ENCODE measurements around the gene CSDE1.

The CSDE1 gene

DNA sequence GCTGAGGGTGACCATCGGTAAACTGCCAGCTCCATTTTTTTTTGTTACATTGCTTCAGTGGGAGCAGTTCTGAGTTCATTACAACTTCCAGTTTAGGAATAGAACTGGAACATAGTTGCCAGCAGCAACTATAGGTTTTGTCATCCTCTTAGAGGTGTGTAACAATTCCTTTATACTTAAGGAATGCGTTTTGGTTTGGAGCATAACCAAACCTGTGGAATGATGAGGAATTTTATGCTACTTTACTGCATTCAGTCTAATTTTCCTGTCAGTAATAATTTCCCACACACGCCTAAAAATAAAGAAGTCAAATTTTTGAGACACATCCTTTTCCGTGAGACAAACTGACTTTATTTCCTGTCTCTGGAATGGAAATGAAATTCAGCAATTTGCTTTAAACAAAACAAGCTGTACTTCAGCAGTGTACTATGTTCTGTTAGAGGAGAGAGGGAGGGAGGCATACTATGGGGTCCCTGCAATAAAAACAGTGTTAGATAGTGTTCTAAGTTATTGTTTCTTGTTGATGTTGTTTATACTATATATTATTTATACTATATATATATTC lies 57.7 kb downstream of the CSDE1 start:
- DNase-seq: no peak

DNA sequence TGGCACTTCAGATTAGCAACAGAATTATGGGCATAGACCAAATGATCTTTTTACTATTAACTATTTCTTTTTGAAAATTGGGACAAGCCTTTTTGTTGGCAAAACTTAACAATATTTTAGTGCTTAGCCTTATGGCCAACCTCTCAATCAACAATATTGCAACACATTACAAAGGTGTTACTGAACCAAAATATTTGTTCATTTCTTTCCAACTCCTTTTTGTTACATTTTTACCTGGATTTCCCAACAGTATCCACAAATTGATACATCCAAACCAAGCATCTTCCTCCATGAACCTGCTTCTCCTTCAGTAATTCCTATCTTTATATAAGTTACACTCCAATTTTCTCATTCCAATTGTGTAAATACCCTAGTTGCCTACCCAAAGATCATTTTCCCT lies 61.0 kb downstream of the CSDE1 start:
- DNase-seq: no peak

DNA sequence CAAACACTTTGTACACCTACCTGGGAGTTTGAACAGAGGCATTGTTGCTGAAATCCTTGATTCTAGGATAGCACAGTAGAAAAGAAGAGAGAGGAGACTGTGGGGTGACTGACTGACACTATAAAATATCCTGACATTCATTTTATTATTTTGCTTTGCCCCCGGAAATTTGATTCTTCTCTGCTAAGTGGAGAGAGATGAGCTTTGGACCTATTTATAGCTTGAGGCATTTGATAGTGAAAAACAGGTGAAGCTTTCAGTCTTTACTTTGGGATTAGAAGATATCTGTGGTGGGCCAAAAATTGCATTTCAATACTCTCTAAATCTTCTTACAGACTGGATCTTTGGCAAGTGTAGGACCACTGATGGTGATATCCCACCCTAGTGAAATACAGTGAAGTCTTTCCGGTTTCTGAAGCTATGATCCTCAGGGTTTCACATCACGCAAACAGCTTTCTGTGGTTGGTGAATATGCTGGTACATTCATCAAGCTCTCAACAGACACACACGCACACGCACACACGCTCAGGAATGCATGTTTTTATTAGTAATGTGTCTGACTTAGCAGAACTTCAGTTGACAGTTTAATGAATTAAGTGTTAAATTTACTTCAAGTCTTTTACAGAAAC lies 62.2 kb downstream of the CSDE1 start, which contains the start of gene AMPD1:
TSS of gene AMPD1 (minus strand) at position 117 of the 629 bp plus-strand sequence. CDS start at position 42, 75 bp downstream.
- DNase-seq: peak; percentile 40

DNA sequence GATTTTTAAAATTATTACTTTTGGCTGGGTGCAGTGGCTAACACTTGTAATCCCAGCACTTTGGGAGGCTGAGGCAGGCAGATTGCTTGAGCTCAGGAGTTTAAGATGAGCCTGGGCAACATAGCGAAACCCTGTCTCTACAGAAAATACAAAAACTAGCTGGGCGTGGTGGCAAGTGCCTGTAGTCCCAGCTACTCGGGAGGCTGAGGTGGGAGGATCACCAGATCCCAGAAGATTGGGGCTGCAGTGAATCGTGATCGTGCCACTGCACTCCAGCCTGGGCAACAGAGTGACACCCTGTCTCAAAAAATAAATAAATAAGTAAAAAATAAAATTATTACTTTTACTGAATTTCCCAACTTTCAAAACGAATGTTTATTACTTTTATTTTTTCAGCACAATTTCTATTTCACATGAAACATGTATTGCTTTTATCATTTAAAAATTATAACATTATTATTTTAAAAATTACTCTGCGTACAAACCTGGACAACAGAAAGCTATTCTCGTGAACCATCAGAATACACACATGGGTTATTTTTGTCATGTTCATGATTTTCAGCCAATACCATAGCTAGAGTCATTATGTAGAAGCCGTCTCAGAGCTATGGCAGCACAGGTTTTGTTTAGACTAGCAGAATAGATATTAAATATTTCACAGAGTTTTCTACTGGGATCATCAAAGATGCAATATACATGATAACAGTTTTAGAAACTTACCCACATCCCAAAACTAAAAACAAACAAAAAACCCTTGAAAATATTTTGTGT lies 63.1 kb downstream of the CSDE1 start:
- DNase-seq: no peak

DNA sequence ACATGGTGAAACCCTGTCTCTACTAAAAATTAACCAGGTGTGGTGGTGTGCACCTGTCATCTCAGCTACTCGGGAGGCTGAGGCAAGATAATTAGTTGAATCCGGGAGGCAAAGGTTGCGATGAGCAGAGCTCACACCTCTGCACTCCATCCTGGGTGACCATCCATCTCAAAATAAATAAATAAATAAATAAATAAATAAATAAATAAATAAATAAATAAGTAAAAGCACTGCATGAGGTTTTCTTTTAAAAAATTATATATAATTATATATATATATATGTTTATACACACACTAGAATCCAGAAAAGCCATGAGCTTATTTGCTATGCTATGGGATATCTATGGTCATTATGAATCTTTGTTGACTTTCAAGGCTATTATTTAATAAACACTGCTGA lies 64.8 kb downstream of the CSDE1 start:
- no peak for DNase-seq

DNA sequence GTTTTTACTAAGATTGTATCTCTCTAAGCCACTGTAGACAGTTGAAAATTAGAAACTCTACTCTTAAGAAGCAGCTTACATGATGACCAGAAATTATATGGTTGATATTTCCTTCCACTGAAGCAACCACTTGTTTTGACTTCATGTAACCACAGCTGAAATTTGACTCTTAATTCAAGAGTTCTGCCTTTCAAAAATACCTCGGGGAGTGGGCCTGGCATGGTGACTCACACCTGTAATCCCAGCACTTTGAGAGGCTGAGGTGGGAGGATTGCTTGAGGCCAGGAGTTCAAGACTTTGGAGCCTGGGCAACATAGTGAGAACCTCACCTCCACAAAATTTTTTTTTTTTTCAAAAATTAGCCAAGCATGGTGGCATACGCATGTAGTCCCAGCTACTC lies 66.7 kb downstream of the CSDE1 start:
- DNase-seq: no peak

DNA sequence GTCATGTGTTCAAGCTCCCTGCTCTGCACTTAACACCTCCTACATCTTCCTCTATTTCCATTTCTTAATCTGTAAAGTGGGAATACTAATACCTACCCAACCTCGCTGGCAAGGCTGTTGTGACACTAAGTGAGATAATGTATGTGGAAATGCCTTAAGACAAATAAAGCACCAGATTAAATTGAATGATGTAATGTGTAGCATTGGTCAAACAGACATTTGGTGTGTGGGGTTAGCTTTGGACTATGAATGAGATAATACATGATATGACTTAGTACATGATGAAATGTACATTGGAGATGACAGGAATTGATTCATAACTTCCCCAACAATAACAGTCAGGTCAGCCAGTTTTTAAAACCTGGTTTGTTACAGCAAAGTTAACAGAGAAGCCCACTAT lies 67.6 kb downstream of the CSDE1 start:
- DNase-seq: no peak

DNA sequence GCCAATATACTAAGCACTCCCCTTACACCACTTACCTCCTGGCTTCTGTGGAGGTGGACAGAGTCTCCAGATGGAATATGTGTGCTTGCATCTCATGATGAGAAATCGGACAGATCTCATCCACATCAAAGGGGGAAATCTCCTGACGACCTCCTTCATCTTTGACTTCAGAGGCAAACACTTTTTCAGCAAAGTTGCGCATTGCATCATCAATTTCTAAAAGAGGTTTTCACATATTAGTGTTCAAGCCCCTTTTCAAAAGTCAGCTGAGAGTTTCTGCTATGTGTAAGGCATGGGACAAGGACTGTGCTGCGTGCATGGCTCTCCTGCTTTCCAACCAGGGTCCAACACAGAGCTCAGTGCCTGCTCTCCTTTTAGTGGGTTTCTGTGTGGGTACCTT lies 69.3 kb downstream of the CSDE1 start:
- DNase-seq: no peak

DNA sequence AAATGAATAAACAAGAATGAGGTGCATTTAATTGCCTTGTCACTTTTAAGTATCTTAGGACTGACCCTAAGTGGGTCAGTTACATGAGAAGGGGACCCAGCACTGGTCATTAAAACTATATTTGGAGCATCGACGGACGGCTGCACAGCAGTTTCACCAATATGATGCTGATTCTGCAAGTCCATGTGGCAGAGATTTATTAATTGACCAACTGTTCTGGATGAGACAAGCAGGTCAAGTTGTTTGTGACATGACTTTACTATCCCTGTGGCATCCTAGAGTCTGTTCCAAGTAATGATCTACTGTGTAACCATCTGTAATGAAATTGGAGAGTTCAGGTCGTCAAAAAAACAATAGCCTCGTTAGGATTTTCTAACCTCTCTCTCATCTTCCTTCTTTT lies 71.9 kb downstream of the CSDE1 start:
- no peak for DNase-seq

DNA sequence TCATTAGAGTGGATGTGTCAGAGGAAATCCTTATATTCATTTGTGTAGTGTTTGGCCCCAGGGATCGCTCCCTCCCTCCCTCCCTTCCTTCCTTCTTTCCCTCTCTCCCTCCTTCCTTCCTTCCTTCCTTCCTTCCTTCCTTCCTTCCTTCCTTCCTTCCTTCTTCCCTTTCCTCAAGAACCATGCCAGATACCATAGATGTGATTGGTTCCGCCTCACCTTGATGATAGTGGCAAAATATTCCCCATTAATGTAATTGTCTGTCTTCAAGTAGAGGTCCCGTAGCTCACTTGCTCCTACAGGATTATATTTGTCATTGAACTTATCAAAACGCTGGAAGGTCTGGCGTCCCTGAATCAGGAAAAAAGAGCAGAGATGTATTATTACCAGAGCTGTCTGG lies 80.1 kb downstream of the CSDE1 start:
- no peak for DNase-seq

DNA sequence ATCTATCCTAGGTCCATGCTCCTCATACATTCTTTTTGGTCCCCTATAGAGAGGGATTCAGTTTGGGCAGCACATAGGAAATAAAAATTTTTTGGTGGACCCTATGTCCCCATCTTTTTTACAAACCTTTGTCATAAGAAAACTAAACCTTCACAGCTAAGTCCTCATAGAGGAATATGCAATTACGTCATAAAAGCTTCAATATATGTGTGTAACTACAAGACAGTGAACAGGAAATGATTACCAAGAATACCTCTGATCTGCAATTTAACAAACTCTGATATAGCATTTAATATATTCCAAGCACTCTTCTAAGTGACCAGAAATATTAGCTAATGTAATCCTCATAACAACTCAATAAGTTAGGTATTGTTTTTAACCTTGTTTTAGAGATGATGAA lies 81.7 kb downstream of the CSDE1 start:
- no peak for DNase-seq

DNA sequence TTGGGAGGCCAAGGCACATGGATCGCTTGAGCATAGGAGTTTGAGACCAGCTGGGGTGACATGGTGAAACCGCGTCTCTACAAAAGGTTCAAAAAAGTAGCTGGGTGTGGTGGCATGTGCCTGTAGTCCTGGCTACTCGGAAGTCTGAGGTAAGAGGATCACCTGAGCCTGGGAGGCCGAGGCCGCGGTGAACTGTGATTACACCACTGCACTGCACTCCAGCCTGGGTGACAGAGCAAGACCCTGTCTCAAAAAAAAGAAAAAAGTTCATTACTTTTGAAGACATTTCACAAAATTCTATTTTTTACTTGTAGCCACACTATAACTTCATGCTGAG lies 85.9 kb downstream of the CSDE1 start:
- DNase-seq: no peak

DNA sequence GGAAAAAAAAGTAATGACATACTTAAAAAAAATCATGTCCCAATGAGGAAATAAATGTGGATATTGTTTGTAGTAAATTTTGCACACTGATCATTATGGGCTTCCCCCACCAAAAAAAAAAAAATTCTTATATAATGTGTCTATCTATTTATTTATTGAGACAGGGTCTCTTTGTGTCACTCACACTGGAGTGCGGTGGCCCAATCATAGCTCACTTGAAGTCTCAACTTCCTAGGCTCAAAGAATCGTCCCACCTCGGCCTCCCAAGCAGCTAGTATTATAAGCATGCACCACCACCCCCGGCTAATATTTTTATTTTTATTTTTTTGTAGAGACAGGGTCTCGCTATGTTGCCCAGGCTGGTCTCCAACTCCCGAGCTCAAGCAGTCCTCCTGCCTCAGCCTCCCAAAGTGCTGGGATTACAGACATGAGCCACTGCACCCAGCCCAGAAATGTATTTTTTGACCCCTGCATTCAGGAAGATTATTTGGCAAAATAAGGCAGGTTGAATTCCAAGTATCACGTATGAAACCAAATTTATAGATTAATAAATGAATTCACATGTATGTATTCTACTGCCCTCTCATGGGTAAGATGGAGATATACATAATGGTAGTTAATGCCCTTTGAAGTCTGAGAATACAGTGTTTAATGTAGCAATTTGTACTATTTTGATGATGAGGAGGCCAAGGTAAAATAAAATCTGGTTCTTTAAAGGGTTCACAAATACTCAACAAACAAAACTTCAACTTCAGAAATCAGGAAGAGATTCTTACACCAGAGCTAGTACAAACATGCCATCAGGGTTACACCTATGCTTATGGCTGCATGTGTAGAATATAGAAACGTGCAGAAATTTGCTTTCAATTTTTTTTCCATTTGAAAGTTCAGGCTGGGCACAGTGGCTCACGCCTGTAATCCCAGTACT lies 86.5 kb downstream of the CSDE1 start:
- DNase-seq: peak; percentile 4

DNA sequence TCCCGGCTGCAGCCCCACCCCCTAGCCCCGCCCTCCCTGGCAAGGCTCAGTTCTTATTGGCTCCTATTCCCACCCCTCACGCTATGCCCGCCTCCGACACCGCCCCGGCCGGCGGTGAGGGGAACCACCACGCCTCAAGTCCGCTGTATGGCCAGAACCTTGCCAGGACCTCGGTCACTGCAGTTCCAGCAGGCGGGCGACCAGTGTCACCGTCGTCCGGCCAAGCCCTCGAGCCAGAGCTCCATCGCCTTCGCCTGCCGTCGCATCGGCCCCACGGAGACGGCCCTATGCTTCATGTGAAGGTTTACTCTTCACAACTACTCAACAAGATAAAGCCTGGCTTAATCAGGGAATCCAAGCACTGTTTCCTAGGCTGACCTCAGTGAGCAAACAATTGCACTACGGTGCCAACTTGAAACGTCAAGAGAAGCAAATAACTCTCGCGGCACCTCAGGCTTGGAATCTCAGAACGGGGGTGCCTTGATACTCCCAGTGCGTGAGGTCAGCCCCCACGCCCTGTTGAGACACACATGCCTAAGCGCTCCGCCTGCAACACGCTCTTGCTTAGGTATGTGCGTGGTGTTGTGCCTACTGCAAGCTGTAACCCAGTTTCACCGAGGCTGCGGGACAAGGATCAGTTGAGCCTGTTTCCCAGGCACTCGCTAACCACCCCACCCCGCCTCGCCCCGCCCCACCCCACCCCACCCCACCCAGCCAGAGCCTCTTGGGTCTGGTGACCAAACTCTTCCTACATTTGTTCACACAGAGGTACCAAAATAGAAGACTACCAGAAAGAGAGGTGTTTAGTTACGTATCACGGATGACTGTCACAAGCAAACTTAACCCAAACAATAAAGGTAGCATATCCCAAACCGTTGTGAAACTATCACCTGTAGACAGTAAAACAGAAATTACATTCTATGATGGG lies 87.4 kb downstream of the CSDE1 start:
- DNase-seq: peak; percentile 90

DNA sequence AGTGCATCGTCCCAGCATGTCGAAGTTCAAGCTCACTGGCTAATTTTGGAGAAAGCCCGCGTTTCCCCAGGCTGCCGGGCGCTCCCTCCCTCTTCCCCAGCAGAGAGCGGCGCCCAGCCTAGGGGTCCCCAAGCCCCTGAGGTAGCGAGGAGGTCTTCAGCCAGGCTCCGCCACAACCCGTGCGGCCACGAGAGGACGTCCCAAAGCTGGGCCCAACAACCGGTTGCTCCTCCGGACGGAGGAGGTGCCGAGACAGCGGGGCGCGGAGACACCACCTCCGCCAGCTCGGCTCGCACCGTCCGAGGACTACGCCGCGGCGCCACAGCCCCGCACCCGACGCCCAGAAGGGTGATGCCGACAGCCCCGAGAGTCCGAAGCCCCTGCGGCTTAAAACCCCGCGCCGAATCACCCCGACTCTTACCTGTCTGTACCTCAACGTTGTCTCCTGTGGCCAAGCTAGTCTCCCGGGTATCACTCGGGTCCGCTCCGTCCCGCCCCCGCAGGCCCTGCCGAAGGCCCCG lies 88.2 kb downstream of the CSDE1 start, which contains the start of gene DENND2C:
TSS of gene DENND2C (minus strand) at position 488 of the 521 bp plus-strand sequence. CDS start 44,065 bp downstream, outside the sequence.
- DNase-seq: no peak

DNA sequence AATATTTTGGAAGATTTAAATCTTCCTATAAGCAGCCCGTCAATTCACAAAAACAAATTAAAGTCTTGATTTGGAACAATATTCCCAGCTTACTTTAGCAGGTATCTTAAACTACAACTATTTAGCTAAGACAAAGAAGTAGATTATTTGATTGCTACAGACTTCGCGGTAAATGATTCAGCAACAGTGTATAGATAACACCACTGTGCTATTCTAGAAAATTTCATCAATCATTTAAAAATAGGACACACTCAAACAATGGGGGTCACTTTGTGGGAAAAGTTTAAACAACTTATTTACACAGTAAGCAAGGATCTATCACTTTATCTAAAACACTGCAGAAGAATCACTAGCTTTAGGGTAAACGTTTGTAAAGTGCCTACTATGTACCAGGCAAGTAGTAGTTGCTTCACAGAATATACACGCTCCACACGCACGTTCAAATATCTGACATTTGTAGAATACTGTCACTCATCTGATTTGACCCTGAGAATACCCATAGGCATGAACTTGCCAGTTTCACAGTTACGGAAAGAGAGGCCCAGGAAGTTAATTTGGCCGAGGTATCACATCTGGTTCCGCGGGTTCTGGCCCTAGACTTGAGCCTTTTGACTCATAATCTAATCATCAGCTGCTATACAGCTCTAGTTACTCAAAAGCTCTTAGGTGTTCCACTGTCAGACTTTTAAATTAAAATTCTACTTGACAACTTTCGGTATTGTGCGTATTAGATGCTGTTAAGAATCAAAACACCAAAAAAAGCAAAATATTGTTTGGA lies 88.8 kb downstream of the CSDE1 start:
- peak; percentile 34 for DNase-seq

DNA sequence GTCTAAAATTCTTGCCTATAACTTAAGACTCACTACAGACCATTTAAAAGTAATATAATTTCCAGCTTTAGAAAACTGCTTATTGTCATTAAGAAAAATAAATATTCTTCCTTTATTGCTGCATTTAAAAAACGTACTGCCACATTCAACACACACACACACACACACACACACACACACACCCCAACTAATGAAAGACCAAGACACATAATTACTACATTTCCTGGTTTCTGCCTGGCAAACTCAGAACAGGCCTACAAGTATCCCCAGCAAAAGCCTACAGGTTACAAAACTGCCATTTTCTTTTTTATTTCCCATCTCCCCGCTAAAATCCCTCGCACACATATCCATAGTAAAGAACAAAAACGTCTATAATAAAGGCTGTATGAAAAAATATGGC lies 89.4 kb downstream of the CSDE1 start:
- no peak for DNase-seq

DNA sequence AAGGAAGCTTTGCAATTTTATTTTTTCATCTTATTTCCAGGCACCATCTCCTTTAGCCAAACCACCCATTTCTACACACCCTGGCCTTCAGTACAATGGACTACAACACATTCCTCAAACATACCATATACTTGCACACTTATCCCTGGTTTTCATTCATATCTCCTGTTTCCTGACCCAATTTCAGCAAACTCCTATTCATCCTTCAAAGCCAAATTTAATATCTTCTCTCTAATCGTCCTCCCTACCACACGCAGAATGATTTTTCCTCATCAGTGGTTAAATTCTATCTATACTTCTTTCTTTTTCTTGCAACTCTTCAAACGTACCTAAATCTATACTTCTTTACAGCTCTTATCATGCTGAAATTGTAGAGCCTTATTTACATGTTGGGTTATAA lies 90.8 kb downstream of the CSDE1 start:
- no peak for DNase-seq
